Activated CD4-positive, alpha-beta memory T cell treated with anti-CD3 and anti-CD28 coated beads, Interleukin-2, amount 10 ng/mL, durations not matched to agents 7 days and 5 days (primary cell): ENCODE data around the gene ADGRL1. TPM values are rescaled to one million over a fixed set of nuclear protein-coding genes. Genes with fewer than 3 reads are reported as not detected.

Source experiments
- CTCF ChIA-PET: fragments of 350-600 bp; sonication (Branson Sonifier 250); formaldehyde crosslinking; loops from one replicate; lab custom pipeline; 2021; ENCODE audit warnings: antibody characterized with exemption, inconsistent platforms; lab: Charles Lee
- POLR2A ChIA-PET: fragments of 350-600 bp; sonication (Branson Sonifier 250); formaldehyde crosslinking; loops from one replicate; lab custom pipeline; 2021; ENCODE audit warnings: antibody characterized with exemption; lab: Charles Lee
- DNase-seq: peaks from one replicate; pipeline ENCODE4 v3.0.0-alpha.2; 2020
- H3K27ac Mint-ChIP-seq: one replicate; pipeline ENCODE4 v1.8.0; 2021; ENCODE audit warnings: mild to moderate bottlenecking, mixed read lengths
- H3K27me3 Mint-ChIP-seq: one replicate; pipeline ENCODE4 v1.8.0; 2021; ENCODE audit warnings: mixed read lengths
- H3K36me3 Mint-ChIP-seq: one replicate; pipeline ENCODE4 v1.8.0; 2021; ENCODE audit warnings: low read depth, mixed read lengths
- H3K4me1 Mint-ChIP-seq: one replicate; pipeline ENCODE4 v1.8.0; 2021; ENCODE audit warnings: mixed read lengths
- H3K4me3 Mint-ChIP-seq: one replicate; pipeline ENCODE4 v1.8.0; 2021; ENCODE audit warnings: mild to moderate bottlenecking, mixed read lengths
- H3K9me3 Mint-ChIP-seq: one replicate; pipeline ENCODE4 v1.8.0; 2021; ENCODE audit warnings: mixed read lengths
- total RNA-seq, 2 experiments: library from RNA; stranded (reverse); gene quantifications; one replicate each; pipeline ENCODE4 v1.2.3, GENCODE V29; 2021

The ADGRL1 gene
- total RNA-seq, 2 experiments from 2014 or later, result 6.5 to 6.7 TPM

DNA sequence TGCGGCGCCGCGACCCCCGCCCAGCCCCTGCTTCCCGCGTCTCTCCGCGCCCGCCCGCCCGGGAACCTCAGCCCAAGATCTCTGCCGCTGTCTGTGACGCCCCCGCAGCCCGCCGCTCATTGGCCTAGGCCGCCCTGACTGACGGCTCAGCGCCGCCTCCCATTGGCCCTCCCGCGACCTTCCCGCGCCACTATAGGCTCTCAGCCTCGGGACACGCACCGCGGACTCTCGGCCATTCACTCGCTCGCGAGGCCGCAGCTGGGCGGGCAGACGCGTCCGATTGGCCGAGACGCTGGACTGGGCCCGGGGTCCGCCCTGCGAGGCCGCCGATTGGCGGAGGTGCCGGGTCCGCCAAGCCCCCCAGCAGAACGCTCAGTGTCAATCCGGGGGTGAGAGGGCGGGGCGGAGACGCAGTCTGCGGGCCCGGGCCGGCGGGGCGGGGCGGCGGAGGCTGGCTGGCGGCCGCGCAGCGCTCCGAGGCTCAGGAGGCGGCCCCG, 88.3 kb downstream of the ADGRL1 start, which contains the start of gene PRKACA:
TSS of gene PRKACA (minus strand) at position 95 of the 497 bp plus-strand sequence. CDS start 215 bp downstream, outside the sequence.
- Mint-ChIP-seq H3K4me1 (peaks cover 46% of the 10 kb centered on the region), H3K36me3 (peaks cover 10% of the 10 kb centered on the region), H3K4me3 (peak within 1 kb of the TSS; percentile 90), H3K27me3 (no peaks in the 10 kb centered on the region), H3K9me3 (no peaks in the 10 kb centered on the region), H3K27ac (peak within 1 kb of the TSS; percentile 65)
- POLR2A ChIA-PET, result interaction anchor here (0.6 to 8.0 kb wide), 7 partner anchors 12 to 171 kb away, joined by 3 to 57 read pairs (median 4); partner anchors contain the start of gene ASF1B
- DNase-seq, result peak; percentile 99
- CTCF ChIA-PET, result interaction anchor here (0.6 to 3.1 kb wide), 3 partner anchors 19 to 297 kb away, joined by 3 to 10 read pairs (median 3); partner anchors contain the start of gene ASF1B

DNA sequence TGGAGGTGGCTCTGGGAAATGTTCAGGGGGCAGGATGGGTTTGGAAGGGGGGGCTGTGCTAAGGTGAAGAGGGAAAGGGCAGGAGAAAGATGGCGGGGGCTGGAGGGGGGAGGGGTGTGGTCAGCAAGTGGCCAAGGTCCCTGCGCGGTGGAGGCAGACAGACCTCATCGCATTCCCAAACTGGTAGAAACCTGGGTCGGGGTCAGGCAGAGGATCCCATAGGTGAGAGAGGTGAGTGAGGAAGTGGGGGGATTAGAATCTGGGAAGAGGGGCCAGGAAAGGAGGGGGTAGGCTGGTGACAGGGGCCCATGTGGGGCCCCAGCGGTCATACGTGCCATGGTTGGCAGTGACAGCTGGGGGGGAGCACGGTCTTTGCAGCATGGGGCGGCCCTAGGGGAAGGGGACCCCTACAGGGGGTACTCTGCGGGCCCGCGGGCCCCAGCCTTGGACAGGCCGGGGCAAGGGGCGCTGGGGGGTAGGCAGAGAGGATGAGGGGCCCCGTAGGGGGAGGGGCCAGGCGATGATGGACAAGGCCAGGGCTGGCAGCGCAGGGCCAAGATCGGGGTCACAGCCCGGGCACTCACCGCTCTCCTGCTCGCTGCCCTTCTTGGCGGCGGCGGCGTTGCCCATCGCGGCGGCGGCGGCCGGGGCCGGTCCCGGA, 88.9 kb downstream of the ADGRL1 start:
- H3K4me3 Mint-ChIP-seq, result peak overlapping the region; percentile 77
- H3K9me3 Mint-ChIP-seq, result no peaks in the 10 kb centered on the region
- peaks cover 46% of the 10 kb centered on the region for H3K4me1 Mint-ChIP-seq
- H3K27ac Mint-ChIP-seq, result peak overlapping the region; percentile 9
- POLR2A ChIA-PET, result interaction anchor here (0.6 to 8.0 kb wide), 7 partner anchors 13 to 170 kb away, joined by 3 to 57 read pairs (median 4); partner anchors contain the start of gene ASF1B
- no peaks in the 10 kb centered on the region for H3K27me3 Mint-ChIP-seq
- peaks cover 6% of the 10 kb centered on the region for H3K36me3 Mint-ChIP-seq
- DNase-seq, result peak; percentile 33
- CTCF ChIA-PET, result interaction anchor here (0.6 to 3.1 kb wide), 3 partner anchors 20 to 51 kb away, joined by 3 to 10 read pairs (median 9); partner anchors contain the start of gene ASF1B

DNA sequence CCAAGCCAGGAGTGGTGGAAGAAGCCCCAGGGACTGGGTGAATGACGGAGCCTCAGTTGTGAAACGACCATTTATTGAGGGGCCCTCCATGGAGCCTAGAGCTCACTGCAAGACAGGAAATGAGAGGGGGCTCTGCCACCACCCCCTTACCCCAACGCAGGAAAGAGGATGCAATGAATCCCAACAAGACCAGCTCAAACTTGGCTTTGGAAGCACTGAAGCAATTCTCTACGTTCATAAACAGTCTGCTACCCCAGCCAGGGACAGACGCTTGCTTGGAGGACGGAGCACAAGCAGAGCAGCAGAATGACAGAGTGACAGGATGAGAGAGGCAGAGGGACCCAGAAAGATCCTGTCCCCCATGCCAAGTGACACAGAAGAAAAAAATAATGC, 89.4 kb downstream of the ADGRL1 start:
- H3K27me3 Mint-ChIP-seq, result no peaks in the 10 kb centered on the region
- H3K36me3 Mint-ChIP-seq, result peaks cover 5% of the 10 kb centered on the region
- H3K4me3 Mint-ChIP-seq, result peak overlapping the region; percentile 77
- H3K4me1 Mint-ChIP-seq, result peaks cover 50% of the 10 kb centered on the region
- POLR2A ChIA-PET, result interaction anchor here (2.3 to 8.0 kb wide), 2 partner anchors 19 to 35 kb away, joined by 9 to 57 read pairs; partner anchors contain the start of gene ASF1B
- DNase-seq, result no peak
- peak overlapping the region; percentile 9 for H3K27ac Mint-ChIP-seq
- CTCF ChIA-PET, result interaction anchor here (1.0 to 2.4 kb wide), 3 partner anchors 9 to 43 kb away, joined by 4 to 16 read pairs (median 9); partner anchors contain the start of gene ASF1B
- H3K9me3 Mint-ChIP-seq, result no peaks in the 10 kb centered on the region

DNA sequence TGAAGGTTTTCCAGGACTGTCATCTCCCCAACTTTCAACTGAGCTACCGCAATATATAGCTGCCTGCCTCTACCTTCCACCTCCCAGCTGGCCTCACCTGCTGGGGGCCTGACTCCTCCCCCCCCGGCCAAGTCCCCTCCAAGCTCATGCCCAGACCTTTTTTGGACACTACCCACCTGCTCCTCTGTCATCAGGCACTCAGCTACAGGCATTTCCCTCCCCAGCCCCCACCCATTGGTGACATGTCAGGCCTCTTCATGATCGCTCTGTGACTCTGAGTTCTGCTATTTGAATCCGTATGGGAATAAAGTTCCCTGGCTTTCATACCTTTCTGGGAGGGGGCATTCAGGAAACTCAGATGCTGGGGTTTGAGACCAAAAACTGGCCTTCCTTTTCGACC, 90.2 kb downstream of the ADGRL1 start:
- POLR2A ChIA-PET, result interaction anchor here (1.3 to 8.0 kb wide), 3 partner anchors 19 to 24 kb away, joined by 4 to 57 read pairs (median 4); partner anchors contain the start of gene ASF1B
- CTCF ChIA-PET, result interaction anchor here (0.9 to 2.5 kb wide), 7 partner anchors 10 to 237 kb away, joined by 3 to 16 read pairs (median 6); partner anchors contain the start of gene ASF1B
- no peak overlapping the region for H3K27ac Mint-ChIP-seq

DNA sequence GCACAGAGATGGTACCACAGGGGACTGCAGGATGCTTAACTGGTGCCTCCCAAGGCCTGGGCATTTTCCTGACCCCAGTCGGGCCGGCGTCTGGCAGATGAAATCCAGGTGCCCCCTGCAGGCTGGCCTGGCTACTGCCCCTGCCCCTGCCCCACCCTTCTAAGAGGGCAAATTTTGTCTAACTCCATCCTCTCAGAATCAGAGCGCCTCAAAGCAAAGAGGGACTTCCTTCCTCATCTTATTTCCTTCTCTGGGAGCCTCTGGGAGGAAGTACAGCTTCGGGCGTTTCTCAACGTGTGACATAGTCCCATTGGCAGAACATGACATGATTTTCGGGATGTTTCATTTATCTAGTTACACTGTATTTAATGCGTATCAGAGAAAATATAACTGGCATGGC, 91.1 kb downstream of the ADGRL1 start:
- ChIA-PET CTCF (interaction anchor here (0.8 to 2.5 kb wide), 14 partner anchors 11 to 318 kb away, joined by 3 to 16 read pairs (median 4); partner anchors contain the start of gene ASF1B), POLR2A (interaction anchor here (1.0 to 8.0 kb wide), 4 partner anchors 20 to 33 kb away, joined by 3 to 57 read pairs (median 4); partner anchors contain the start of gene ASF1B)
- Mint-ChIP-seq H3K9me3 (no peaks in the 10 kb centered on the region), H3K36me3 (no peaks in the 10 kb centered on the region), H3K4me1 (peaks cover 51% of the 10 kb centered on the region), H3K4me3 (no peak overlapping the region), H3K27ac (no peak overlapping the region), H3K27me3 (no peaks in the 10 kb centered on the region)
- peak; percentile 62 for DNase-seq

More for the DNA sequence above, 90.2 kb downstream of the ADGRL1 start:
- Mint-ChIP-seq H3K36me3 (no peaks in the 10 kb centered on the region), H3K4me1 (peaks cover 51% of the 10 kb centered on the region), H3K9me3 (no peaks in the 10 kb centered on the region), H3K27me3 (no peaks in the 10 kb centered on the region), H3K4me3 (peak overlapping the region; percentile 77)
- DNase-seq, result no peak

DNA sequence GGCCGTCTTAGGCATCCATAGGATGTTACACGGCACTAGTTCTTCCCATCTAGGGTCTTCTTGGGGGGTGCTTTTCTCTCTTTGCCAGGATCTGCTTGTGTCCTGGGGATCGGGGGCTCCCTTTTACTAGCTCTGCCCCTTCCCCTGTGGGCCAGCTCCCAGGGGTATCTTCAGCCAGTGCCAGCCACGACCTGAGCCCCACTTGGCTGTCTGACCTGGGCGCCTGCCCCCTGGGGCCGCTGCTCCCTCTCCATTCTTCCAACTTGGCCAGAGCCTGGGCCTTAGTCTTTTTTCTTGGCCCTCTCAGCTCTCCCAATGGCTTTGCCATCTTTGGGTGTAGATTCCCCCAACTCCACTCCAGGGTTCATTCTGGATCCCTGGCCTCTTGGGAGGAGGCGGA, 91.5 kb downstream of the ADGRL1 start:
- ChIA-PET CTCF (interaction anchor here (0.7 to 2.5 kb wide), 13 partner anchors 12 to 318 kb away, joined by 3 to 16 read pairs (median 5); partner anchors contain the start of genes ASF1B and MISP3), POLR2A (interaction anchor here (1.0 to 8.0 kb wide), 2 partner anchors 21 to 33 kb away, joined by 3 to 57 read pairs; partner anchors contain the start of gene ASF1B)
- Mint-ChIP-seq H3K27ac (no peak overlapping the region), H3K4me1 (peaks cover 51% of the 10 kb centered on the region), H3K4me3 (no peak overlapping the region), H3K9me3 (no peaks in the 10 kb centered on the region), H3K27me3 (no peaks in the 10 kb centered on the region), H3K36me3 (no peaks in the 10 kb centered on the region)
- no peak for DNase-seq

- Mint-ChIP-seq H3K9me3 (no peaks in the 10 kb centered on the region), H3K4me1 (peaks cover 47% of the 10 kb centered on the region), H3K27me3 (no peaks in the 10 kb centered on the region), H3K36me3 (no peaks in the 10 kb centered on the region), H3K4me3 (no peak overlapping the region), H3K27ac (no peak overlapping the region)
- DNase-seq, result peak; percentile 54
- CTCF ChIA-PET, result interaction anchor here (0.5 to 2.5 kb wide), 16 partner anchors 12 to 520 kb away, joined by 3 to 16 read pairs (median 4); partner anchors contain the start of genes ASF1B and MISP3
- POLR2A ChIA-PET, result interaction anchor here (1.0 to 8.0 kb wide), 2 partner anchors 21 to 32 kb away, joined by 3 to 57 read pairs; partner anchors contain the start of gene ASF1B
Measured at GRCh38 chr19:14113762-14114414, 92.1 kb downstream of the ADGRL1 start.

DNA sequence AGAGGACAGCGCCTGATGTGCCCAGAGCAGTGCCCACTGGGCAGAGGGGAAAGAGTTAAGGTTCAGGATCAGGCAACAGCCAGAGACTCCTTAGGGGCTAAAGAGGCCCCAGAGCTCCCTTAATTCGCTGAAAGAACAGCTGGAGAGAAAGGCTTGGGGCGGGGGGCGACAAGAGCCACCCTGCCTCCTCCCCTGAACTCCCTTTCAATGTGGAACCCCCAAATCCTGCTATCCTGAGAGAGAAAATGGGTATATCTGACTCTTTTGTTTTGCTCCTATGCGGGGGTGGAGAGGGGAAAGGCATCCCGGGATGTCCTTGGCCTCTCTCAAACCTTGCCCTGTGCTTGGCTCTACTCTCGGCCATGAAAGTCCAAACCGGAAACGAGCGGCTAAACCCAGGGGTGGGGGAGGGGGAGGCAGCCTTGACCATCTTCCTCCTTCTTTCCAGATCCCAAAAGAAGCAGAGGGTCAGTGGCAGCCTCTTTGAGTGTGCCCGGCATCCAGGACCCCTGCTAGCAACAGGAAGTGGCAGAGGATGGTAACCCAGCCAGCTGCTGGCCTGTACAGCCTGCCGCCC, 93.1 kb downstream of the ADGRL1 start:
- Mint-ChIP-seq H3K4me3 (no peak overlapping the region), H3K4me1 (peaks cover 42% of the 10 kb centered on the region)
- DNase-seq, result no peak

DNA sequence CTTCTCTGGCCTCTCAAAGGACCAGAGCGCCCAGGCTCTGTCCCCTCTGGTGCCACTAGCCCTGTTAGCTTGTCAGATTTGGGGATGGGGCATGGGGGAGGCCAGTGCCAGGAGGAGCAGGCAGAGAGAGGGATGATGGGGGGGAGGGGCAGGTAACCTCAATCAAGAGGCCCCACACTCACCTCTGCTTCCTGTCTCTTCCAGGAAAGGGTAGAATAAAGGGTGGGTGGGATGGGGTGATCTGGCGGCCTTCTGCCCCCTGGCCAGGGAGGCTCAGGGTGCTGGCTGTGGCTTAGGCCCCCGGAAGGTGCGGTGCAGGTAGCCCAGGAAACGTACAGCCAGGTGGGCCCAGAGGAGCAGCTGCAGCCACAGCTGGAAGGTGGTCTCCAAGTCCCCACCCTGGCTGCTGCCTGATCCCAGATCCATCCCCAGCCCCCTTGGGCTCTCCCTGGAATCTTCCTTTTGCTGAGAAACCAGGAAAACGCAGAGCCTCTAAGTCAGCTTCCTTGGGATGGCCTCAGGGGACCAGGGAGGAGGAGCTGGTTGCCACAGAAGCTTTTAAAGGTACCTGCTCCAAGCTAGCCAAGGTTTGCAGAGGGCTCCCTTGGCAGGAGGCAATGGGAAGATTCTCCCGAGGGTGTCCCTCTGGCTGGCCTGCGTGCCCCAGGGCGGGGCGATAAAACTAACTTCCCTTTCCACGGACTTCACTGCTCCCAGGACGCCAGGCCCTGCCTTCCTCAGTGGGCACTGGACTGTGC, 93.7 kb downstream of the ADGRL1 start:
- no peaks in the 10 kb centered on the region for H3K9me3 Mint-ChIP-seq
- ChIA-PET POLR2A (interaction anchor here (1.2 kb wide), 1 partner anchor 24 kb away, joined by 4 read pairs; the partner anchor contains the start of gene ASF1B), CTCF (interaction anchor here (0.5 to 0.6 kb wide), 2 partner anchors 209 to 1385 kb away, joined by 3 to 4 read pairs; no protein-coding TSS in a partner anchor)
- H3K27me3 Mint-ChIP-seq, result no peaks in the 10 kb centered on the region
- no peak overlapping the region for H3K4me3 Mint-ChIP-seq
- H3K27ac Mint-ChIP-seq, result no peak overlapping the region
- peaks cover 40% of the 10 kb centered on the region for H3K4me1 Mint-ChIP-seq
- no peaks in the 10 kb centered on the region for H3K36me3 Mint-ChIP-seq
- DNase-seq, result no peak

More for the DNA sequence above, 93.1 kb downstream of the ADGRL1 start:
- no peaks in the 10 kb centered on the region for H3K36me3 Mint-ChIP-seq
- CTCF ChIA-PET, result interaction anchor here (0.5 to 1.2 kb wide), 4 partner anchors 23 to 1386 kb away, joined by 3 to 4 read pairs (median 3); partner anchors contain the start of gene ASF1B
- POLR2A ChIA-PET, result interaction anchor here (1.2 kb wide), 1 partner anchor 23 kb away, joined by 4 read pairs; the partner anchor contains the start of gene ASF1B
- no peak overlapping the region for H3K27ac Mint-ChIP-seq
- H3K9me3 Mint-ChIP-seq, result no peaks in the 10 kb centered on the region
- no peaks in the 10 kb centered on the region for H3K27me3 Mint-ChIP-seq

DNA sequence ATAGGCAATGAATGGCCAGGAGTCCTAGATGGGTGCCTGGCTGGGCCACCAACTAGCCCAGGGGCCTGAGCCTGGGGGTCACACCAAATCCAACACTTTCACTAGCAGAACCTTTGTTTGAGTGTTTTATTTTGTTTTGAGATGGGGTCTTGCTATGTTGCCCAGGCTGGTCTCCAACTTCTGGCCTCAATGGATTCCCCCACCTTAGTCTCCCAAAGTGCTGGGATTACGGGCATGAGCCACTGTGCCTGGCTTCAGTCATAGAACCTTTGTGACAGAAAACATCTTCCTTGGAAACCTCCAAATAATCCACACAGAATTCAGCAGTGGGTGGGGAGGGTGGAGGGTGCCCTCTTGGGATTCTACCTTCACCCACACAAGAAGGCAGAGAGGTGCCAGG, 94.5 kb downstream of the ADGRL1 start:
- Mint-ChIP-seq H3K27ac (no peak overlapping the region), H3K9me3 (no peaks in the 10 kb centered on the region), H3K4me1 (peaks cover 37% of the 10 kb centered on the region)

DNA sequence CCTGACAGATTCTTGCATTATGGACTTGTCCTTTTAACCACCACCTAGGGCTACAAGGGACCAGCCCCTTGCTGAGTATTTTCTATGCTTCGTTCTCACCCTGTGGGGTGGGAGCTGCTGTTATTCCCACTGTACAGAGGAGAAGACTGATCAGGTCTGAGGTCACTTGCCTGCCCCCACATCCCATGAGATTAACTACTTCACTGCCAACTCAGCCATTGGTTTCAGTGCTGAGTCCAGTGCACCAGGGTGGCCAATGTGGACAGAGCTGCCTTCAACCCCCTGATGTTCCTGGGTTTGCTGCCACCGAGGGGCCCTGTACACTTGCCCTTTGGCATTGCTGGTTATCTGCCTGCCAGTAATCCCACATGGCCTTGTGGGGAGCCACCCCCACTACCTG, 95.3 kb downstream of the ADGRL1 start:
- ChIA-PET POLR2A (no interaction called here), CTCF (interaction anchor here (0.7 kb wide), 1 partner anchor 26 kb away, joined by 3 read pairs; no protein-coding TSS in a partner anchor)
- Mint-ChIP-seq H3K9me3 (no peaks in the 10 kb centered on the region), H3K27me3 (no peaks in the 10 kb centered on the region), H3K4me3 (no peak overlapping the region), H3K4me1 (peaks cover 28% of the 10 kb centered on the region), H3K27ac (no peak overlapping the region), H3K36me3 (no peaks in the 10 kb centered on the region)
- no peak for DNase-seq

More for the DNA sequence above, 94.5 kb downstream of the ADGRL1 start:
- POLR2A ChIA-PET, result no interaction called here
- Mint-ChIP-seq H3K27me3 (no peaks in the 10 kb centered on the region), H3K36me3 (no peaks in the 10 kb centered on the region), H3K4me3 (no peak overlapping the region)
- CTCF ChIA-PET, result no interaction called here
- no peak for DNase-seq
